ENCODE measurements around the gene B3GNT7.

The B3GNT7 gene

DNA sequence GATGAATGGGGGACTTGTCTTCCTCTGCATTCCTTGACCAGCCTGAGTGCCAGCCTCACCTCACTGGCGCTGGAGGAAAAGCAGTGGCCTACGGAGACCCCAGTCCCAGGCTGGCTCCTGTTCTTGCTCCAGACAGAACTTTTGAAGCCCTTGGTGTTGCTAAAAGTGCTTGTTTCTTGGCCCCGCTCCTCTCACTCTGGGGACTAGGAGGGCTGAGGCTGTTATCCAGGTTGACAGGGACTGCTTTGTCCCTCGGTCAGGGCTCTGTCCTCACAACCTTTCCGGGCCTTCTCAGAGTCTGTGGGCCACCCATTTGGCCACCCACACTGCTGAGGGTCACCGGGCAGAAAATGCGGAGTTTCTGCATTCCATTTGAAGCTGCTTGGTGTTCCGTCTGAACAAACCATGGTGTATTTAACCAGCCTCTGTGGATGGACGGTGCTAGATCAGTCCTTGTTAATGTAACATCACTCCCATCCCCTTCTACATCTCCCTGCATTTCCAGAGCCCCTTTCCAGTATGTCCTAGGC is 25.6 kb downstream of the B3GNT7 start:
- H3K27ac ChIP-seq (ENCODE audit: low read length), result no peak overlapping the region
- H2AFZ ChIP-seq (ENCODE audit: low read length), result no peak overlapping the region
- no peaks in the 10 kb centered on the region for H3K9me2 ChIP-seq (replicated peaks; ENCODE audit: insufficient read depth, low read length)
- H3K4me2 ChIP-seq (ENCODE audit: low read depth, low read length), result no peak overlapping the region
- H3K36me3 ChIP-seq (replicated peaks; ENCODE audit: insufficient read depth, low read length), result no peaks in the 10 kb centered on the region
- no peaks in the 10 kb centered on the region for H4K20me1 ChIP-seq (ENCODE audit: insufficient read depth, low read length)
- no peaks in the 10 kb centered on the region for H3K4me1 ChIP-seq (ENCODE audit: low read length)
- H3K9ac ChIP-seq (ENCODE audit: low read length), result no peak overlapping the region
- no peaks in the 10 kb centered on the region for H3K79me2 ChIP-seq (ENCODE audit: low read length)
- no peak for DNase-seq
- no peaks in the 10 kb centered on the region for H3F3A ChIP-seq (ENCODE audit: insufficient read depth, low read length)
- no peaks in the 10 kb centered on the region for H3K27me3 ChIP-seq (replicated peaks; ENCODE audit: insufficient read depth, low read length)
- no peak overlapping the region for H3K4me3 ChIP-seq (ENCODE audit: low read length)
- no peaks in the 10 kb centered on the region for H3K9me3 ChIP-seq (replicated peaks; ENCODE audit: insufficient read depth, low read length)
- TF ChIP-seq, protein P1, sequence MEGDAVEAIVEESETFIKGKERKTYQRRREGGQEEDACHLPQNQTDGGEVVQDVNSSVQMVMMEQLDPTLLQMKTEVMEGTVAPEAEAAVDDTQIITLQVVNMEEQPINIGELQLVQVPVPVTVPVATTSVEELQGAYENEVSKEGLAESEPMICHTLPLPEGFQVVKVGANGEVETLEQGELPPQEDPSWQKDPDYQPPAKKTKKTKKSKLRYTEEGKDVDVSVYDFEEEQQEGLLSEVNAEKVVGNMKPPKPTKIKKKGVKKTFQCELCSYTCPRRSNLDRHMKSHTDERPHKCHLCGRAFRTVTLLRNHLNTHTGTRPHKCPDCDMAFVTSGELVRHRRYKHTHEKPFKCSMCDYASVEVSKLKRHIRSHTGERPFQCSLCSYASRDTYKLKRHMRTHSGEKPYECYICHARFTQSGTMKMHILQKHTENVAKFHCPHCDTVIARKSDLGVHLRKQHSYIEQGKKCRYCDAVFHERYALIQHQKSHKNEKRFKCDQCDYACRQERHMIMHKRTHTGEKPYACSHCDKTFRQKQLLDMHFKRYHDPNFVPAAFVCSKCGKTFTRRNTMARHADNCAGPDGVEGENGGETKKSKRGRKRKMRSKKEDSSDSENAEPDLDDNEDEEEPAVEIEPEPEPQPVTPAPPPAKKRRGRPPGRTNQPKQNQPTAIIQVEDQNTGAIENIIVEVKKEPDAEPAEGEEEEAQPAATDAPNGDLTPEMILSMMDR (IDR thresholded peaks at IDR 0.05; ENCODE audit: low read length), result no peak
- TF ChIP-seq EZH2phosphoT487 (IDR thresholded peaks at IDR 0.05; ENCODE audit: low read length) (no peak), EZH2 (optimal IDR thresholded peaks at IDR 0.05; ENCODE audit: low read depth, low read length) (no peak)

DNA sequence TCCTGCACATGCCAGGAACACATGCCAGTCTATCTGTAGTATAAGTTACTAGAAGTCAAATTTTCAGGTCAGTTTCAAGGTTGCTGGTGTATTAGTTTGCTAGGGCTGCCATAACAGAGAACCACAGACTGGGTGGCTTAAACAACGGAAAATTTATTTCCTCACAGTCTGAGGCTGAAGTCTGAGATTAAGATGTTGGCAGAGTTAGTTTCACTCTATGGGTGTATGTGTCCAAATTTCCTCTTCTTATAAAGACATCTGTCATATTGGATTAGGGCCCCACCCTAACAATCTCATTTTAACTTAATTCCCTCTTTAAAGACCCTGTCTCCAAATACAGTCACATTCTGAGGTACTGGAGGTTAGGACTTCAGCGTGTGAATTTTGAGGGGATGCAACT is 26.5 kb downstream of the B3GNT7 start:
- DNase-seq, result no peak
- no peak overlapping the region for H3K9ac ChIP-seq (ENCODE audit: low read length)
- TF ChIP-seq EZH2phosphoT487 (IDR thresholded peaks at IDR 0.05; ENCODE audit: low read length) (no peak), EZH2 (optimal IDR thresholded peaks at IDR 0.05; ENCODE audit: low read depth, low read length) (no peak)
- TF ChIP-seq, protein P1 (IDR thresholded peaks at IDR 0.05; ENCODE audit: low read length), result no peak
- no peaks in the 10 kb centered on the region for H3F3A ChIP-seq (ENCODE audit: insufficient read depth, low read length)
- H3K79me2 ChIP-seq (ENCODE audit: low read length), result no peaks in the 10 kb centered on the region
- no peaks in the 10 kb centered on the region for H3K27me3 ChIP-seq (replicated peaks; ENCODE audit: insufficient read depth, low read length)
- no peaks in the 10 kb centered on the region for H3K36me3 ChIP-seq (replicated peaks; ENCODE audit: insufficient read depth, low read length)
- no peak overlapping the region for H3K27ac ChIP-seq (ENCODE audit: low read length)
- no peak overlapping the region for H3K4me3 ChIP-seq (ENCODE audit: low read length)
- no peak overlapping the region for H2AFZ ChIP-seq (ENCODE audit: low read length)
- no peaks in the 10 kb centered on the region for H3K9me3 ChIP-seq (replicated peaks; ENCODE audit: insufficient read depth, low read length)
- no peak overlapping the region for H3K4me2 ChIP-seq (ENCODE audit: low read depth, low read length)
- no peaks in the 10 kb centered on the region for H3K9me2 ChIP-seq (replicated peaks; ENCODE audit: insufficient read depth, low read length)
- H4K20me1 ChIP-seq (ENCODE audit: insufficient read depth, low read length), result no peaks in the 10 kb centered on the region
- no peaks in the 10 kb centered on the region for H3K4me1 ChIP-seq (ENCODE audit: low read length)

DNA sequence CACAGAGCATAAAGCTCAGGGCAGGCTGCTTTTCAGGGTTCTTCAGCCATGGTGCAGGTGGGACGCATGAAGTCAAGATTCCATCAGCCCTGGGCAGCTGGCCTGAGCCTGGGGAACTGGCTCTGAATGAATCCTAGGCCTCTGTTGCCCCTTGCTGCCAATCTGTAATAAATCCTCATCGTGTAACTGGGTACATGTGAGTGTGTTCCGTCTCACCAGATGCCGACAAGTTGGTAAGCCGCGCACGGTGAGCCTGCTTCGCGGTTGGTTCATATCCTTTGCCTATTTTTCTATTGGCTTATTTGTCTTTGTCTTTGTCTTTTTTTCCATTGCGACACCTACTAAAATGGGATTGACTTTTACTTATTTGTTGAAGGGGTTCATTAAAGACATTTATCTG is 27.7 kb downstream of the B3GNT7 start:
- Histone ChIP-seq H2AFZ (ENCODE audit: low read length) (no peak overlapping the region), H4K20me1 (ENCODE audit: insufficient read depth, low read length) (no peaks in the 10 kb centered on the region), H3K4me2 (ENCODE audit: low read depth, low read length) (no peak overlapping the region), H3K27me3 (replicated peaks; ENCODE audit: insufficient read depth, low read length) (no peaks in the 10 kb centered on the region), H3K4me1 (ENCODE audit: low read length) (no peaks in the 10 kb centered on the region), H3K9ac (ENCODE audit: low read length) (no peak overlapping the region), H3K79me2 (ENCODE audit: low read length) (no peaks in the 10 kb centered on the region), H3K9me3 (replicated peaks; ENCODE audit: insufficient read depth, low read length) (no peaks in the 10 kb centered on the region), H3K4me3 (ENCODE audit: low read length) (no peak overlapping the region), H3F3A (ENCODE audit: insufficient read depth, low read length) (no peaks in the 10 kb centered on the region), H3K27ac (ENCODE audit: low read length) (no peak overlapping the region), H3K36me3 (replicated peaks; ENCODE audit: insufficient read depth, low read length) (no peaks in the 10 kb centered on the region), H3K9me2 (replicated peaks; ENCODE audit: insufficient read depth, low read length) (no peaks in the 10 kb centered on the region)
- no peak for DNase-seq
- TF ChIP-seq, protein P1 (IDR thresholded peaks at IDR 0.05; ENCODE audit: low read length), result no peak
- no peak for TF ChIP-seq EZH2 (optimal IDR thresholded peaks at IDR 0.05; ENCODE audit: low read depth, low read length)
- TF ChIP-seq EZH2phosphoT487 (IDR thresholded peaks at IDR 0.05; ENCODE audit: low read length), result no peak
